PC-3 (cell line): ENCODE results near the gene ATP1B3.

ENCODE experiments used
- EZH2 ChIP-seq: fragments of 300-600 bp; sonication (generic); IDR thresholded peaks from one replicate; pipeline ENCODE4 v1.6.1; 2017; ENCODE audit warnings: antibody characterized with exemption, mild to moderate bottlenecking, low read length; ENCODE audit not compliant: unreplicated experiment
- EZH2phosphoT487 ChIP-seq: fragments of 300-600 bp; sonication (generic); IDR thresholded peaks from 2 replicates; pipeline ENCODE4 v1.6.1; 2018; ENCODE audit warnings: mild to moderate bottlenecking, antibody characterized with exemption, low read length, borderline replicate concordance
- TF ChIP-seq, protein P1 (sequence below): fragments of 300-600 bp; sonication (generic); conservative IDR thresholded peaks from 2 replicates; pipeline ENCODE4 v1.5.1; 2017; ENCODE audit warnings: antibody characterized with exemption, low read depth, mild to moderate bottlenecking, low read length

DNA sequence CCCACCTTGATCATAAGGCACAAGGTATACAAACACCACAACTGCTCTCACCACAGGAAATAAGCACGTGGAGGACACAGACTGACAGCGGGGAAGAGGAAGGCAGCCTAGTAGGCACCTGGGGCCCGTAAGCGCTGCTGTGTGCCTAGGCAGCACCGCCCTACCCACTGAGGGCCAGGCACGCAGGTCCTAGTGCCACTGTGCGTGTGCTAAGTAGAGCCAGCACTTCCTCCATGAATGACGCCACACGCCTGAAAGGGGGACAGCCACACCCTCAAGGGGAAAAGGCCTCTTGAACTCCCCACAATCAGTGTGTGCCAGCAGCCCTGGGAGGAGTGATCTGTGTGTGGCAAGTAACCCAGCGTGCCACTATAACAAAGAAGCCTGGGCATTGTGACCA is 73.0 kb downstream of the ATP1B3 start:
- TF ChIP-seq, protein P1, sequence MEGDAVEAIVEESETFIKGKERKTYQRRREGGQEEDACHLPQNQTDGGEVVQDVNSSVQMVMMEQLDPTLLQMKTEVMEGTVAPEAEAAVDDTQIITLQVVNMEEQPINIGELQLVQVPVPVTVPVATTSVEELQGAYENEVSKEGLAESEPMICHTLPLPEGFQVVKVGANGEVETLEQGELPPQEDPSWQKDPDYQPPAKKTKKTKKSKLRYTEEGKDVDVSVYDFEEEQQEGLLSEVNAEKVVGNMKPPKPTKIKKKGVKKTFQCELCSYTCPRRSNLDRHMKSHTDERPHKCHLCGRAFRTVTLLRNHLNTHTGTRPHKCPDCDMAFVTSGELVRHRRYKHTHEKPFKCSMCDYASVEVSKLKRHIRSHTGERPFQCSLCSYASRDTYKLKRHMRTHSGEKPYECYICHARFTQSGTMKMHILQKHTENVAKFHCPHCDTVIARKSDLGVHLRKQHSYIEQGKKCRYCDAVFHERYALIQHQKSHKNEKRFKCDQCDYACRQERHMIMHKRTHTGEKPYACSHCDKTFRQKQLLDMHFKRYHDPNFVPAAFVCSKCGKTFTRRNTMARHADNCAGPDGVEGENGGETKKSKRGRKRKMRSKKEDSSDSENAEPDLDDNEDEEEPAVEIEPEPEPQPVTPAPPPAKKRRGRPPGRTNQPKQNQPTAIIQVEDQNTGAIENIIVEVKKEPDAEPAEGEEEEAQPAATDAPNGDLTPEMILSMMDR, result no peak
- TF ChIP-seq EZH2phosphoT487 (no peak), EZH2 (no peak)
